Stimulated activated CD8-positive, alpha-beta memory T cell treated with anti-CD3 and anti-CD28 coated beads, Interleukin-7, amount 100 ng/mL, for 4 hours (primary cell): ENCODE data around the gene AGAP1.
"Not testable (repeated sequence)": the region's sequence is repeated elsewhere in the genome, so short reads cannot be mapped to it uniquely, and the experiment has no call there.

ENCODE experiments used
- DNase-seq, 2 donors: peaks; one replicate each; pipeline ENCODE4 v3.0.0-alpha.2; 2020; ENCODE audit warnings: low read depth in 2 of 2

AGAP1 gene

DNA sequence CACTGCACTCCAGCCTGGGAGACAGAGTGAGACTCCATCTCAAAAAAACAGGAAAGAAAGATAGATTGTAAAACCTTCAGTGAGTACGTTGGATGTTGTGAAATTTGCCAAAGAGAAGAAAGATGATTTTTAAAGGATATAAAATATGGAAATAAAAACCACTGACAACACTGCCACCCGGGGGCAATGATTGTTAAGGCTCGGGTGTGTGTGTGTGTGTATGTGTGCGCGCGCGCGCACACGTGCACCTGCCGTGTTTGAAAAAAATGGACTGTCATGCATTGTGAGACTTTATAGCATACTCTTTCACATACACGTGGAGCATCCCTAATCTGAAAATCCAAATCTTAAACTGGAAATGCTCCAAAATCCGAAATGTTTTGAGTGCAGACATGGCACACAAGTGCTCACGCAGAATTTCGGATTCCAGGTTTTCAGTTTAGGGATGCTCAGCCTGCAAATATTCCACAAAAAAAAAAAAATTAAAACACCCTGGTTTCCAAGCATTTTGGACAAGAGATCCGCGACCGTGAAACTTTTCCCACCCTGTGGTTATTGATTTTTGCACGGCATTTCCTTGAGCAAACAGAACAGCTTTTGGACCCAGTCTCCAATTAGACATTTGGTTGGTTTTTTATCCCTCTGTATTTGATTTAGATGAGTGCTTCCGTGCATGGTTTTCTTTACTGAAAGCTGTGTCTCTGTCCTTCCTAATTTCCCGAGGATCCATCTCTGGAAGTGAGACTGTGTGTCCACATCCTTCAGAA lies 269.2 kb downstream of the AGAP1 start:
- DNase-seq = no peak

DNA sequence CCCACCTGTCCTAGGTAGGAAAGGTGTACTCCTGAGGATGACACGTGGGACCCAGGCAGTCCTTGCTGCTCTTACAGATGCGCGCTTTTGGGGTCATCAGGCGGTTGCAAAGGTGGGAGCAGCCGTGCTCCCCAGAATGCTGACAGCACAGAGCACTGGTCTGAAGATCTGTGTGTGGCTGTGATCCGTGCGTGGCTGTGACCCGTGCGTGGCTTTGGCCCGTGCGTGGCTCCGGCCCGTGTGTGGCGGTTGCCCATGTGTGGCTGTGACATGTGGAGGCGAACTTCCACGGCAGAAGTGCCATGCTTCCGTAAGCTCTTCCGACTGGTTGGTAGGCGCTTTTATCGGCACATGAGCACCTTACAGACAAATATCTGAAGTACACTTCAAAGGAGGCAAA lies 270.0 kb downstream of the AGAP1 start:
- no peak for DNase-seq

- not testable (repeated sequence) for DNase-seq
Measured at GRCh38 chr2:235764478-235764877, 270.6 kb downstream of the AGAP1 start.

GRCh38 chr2:235765181-235765820 lies 271.5 kb downstream of the AGAP1 start:
- no peak for DNase-seq

DNA sequence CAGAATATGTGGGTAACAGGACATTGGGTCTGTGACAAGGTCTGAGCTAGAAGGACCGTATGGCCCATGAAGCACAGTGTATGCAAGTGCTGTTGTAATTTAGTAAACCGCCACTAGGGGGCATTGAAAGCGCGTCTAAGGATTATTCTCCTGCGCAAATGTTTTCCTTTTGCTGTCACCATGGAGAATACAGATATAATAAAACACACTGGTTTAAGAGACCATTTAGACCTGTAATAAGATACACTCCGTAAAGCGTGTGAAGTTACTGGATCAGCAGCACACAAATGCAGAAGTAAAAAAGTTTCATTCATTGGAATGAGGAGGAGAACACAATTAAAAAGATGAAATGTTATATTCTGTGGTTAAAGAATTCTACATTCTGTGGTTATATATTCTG lies 272.4 kb downstream of the AGAP1 start:
- peak; percentile 12 to 16 for DNase-seq

DNA sequence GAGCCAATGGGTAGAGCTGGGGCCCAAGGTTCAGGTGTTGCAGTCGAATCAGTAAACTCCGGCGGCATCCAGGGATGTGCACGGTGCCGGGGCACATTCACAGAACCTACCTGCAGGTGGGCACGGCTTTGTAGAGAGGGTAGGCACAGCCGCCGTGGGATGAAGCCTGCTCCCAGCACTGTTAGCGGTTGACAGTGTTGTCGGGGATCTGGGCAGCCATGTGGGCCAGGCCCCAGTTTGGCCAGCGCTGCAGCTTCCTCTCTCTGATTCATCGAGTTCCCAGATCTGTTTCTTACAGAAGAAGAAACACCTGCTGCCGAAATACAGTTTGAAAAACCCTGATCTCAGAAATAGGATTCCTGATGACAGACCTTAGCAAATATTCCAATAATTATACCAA lies 274.8 kb downstream of the AGAP1 start:
- DNase-seq = no peak

GRCh38 chr2:235769046-235769445 lies 275.2 kb downstream of the AGAP1 start:
- no peak for DNase-seq

DNA sequence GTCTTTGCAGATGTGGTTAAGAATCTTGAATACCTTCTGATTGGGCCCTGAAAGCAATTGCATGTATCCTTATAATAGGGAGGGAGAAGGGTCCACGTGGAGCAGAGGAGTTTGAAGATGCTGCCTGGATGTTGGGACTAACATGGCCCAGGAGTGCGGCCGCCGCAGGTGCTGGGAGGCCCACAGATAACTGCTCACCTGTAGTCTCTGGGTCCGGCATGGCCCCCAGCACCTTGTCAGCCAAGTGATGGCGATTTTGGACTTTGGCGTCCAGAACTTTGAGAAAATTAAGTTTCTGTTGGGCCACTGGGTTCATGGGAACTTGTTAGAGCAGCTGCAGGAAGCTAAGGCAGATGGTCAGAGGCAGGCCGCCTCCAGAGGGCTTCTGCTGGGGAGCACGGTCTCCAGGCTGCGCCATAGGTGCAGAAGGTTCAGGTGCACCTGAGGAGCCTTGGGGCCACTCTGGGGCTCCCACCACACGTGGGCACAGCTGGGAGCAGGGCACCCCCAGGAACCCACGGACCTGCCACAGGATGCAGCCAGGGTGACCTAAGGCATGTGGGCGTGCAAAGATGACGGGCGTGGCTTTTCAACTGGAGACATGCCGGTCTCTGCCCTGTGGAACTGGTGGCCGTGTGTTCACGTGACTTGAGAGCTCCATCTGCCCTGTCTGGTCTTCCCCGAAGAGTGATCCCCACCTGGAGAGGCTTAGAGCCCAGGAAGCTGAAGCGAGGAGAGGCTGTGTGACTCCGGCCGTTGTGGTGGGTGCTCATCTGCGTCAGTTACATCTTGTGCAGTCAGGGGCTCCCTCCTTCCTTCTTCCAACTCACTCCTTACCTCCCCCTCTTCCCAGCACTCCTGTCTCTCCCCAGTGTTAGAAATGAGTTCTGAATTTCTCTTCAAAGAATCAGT lies 277.3 kb downstream of the AGAP1 start:
- DNase-seq = no peak

DNA sequence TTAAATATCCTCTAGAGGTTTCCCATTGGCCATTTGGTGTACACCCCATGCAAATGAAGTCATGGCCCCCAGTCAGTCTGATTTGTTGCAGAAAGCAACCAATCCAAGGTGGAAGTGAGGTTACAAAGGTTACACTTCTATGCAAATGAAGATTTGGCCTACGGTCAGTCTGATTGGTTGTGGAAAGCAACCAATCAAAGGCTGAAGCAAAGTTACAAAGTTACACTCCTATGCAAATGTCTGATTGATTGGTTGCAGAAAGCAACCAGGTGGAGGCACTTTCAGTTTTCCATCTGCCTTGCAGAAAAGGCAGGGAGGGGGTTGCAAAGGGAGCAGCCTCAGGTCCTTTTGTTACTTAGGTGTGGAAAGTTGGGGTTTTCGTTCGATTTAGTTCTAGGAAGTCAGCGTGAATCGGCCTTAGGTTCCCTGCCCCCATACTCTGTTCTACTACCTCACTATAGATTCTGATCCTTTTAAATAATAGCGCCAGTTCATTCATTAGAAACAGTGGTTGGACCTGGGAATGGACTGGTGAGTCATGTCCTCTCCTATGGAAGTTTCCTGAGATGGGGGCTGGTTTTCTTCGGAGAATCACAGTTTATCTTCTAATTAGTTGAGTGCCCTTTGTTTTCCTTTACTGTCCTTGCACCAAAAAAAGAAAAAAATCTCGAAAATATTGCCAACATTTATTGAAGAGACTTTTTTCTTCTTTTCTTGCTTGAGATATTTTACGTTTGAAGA lies 279.5 kb downstream of the AGAP1 start:
- no peak for DNase-seq

- DNase-seq = no peak
Measured at GRCh38 chr2:235774153-235774870, 280.5 kb downstream of the AGAP1 start.

- DNase-seq = no peak
Measured at GRCh38 chr2:235776531-235776930, 282.7 kb downstream of the AGAP1 start.

DNA sequence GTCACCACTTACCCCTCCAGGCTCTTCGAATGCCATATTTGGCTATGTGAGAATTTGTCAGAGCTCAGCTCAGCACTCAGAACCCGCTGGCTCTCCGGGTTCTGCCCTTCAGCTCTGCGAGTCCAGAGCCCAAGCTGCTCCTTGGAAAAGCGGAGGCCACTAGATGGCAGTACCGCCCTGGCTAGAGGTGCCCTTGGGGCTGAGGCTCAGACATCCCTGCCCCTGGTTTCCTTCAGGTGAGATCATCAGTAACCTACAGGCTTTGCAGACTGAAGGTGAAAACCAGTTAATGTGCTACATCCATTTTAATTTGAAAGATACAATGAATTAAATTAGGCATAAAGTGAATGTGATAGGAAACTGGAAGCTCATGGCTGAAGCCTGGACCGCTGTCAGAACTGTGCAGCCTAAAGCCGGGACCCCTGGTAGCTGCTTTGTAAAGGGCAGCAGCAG lies 285.6 kb downstream of the AGAP1 start:
- peak; percentile 8 to 10 for DNase-seq

DNA sequence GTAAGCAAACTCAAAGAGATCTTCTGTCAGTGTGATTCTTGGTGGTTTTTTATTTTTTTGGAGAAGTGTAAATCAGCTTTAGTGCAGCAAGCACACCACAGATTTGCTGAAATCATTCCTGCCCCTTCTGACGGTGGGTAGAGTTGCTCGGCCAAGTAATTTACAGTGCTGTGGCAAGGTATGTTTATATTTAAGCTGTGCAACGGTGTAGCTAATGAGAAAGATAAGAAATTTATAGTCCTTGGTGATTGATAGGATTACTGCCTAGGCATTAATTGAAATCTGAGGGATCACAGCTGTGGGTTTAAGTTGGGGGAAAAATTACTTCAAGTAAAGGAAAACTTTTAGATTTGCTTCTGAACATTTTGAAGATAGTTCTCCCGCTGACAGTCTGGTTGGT lies 286.6 kb downstream of the AGAP1 start:
- no peak for DNase-seq

DNA sequence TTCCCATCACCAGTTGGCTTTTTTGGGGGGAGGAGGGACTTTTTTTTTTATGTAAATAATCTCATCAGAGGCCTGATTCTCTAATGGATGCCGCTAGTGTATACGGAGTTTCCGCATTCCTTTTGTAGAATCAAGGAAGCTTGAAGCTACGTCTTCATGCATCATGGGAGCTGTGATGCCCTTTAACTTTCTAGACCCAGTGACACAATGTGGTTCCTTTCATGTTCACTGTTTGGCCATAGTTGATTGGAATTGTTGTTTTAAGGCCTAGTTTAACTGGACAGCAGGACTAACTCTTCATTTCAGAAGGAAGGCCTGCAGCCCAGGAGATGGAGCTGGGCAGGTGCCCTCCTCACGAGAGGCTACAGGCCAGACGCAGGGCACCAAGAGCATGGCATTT lies 287.9 kb downstream of the AGAP1 start:
- DNase-seq = no peak

DNA sequence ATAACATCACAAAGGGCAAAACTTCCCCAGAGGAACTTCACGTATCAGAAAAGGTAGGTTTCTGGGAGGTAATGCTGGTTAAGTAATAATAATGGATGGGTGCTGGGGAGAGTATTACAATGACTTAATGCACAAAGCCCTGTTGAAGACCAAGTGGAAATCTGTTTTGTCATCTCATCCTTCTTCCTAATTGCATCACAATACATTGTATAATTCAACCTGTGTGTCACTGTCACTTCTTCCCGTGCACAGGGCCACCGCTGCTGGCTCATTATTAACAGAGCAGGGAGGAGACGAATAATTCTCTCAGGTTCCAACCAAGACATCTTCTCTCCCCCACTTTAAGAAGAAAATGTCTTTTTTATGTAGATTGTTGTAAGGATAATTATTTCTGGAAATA lies 290.9 kb downstream of the AGAP1 start:
- DNase-seq = no peak

DNA sequence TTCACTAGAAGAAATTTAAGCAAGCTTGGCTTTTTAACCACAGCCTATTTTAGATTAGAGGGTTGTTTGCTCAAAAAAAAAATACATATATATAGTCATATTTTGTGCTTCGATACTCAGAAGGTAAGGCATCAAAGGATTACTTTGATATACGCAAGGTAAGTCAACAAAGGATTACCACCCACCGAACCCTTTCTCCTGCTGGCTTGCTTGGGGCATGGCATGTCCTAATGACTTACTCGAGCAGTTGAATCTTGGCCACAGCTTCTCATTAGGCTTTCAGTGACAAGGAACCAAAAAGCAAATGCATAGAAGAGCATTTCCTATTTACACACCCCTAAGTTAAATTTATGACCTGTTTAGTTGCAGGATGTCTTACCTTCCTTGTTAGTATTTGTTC lies 295.7 kb downstream of the AGAP1 start:
- no peak for DNase-seq

- DNase-seq = no peak
Measured at GRCh38 chr2:235793163-235793752, 299.4 kb downstream of the AGAP1 start.

DNA sequence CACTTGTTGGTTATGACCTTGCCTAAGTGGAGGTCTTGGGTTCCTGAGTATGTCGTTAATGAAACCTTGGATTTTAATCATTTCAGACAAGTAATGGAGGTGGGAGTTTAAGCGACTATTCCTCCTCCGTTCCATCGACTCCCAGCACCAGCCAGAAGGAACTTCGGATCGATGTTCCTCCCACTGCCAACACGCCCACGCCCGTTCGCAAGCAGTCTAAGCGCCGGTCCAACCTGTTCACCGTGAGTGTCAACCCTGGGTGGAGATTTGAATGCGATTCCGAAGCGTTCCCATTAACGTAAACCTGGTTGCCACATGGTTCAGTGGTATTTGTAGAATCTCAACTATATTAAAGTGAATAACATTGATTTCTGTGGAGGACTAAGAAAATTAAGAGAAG lies 305.4 kb downstream of the AGAP1 start:
- DNase-seq = no peak

DNA sequence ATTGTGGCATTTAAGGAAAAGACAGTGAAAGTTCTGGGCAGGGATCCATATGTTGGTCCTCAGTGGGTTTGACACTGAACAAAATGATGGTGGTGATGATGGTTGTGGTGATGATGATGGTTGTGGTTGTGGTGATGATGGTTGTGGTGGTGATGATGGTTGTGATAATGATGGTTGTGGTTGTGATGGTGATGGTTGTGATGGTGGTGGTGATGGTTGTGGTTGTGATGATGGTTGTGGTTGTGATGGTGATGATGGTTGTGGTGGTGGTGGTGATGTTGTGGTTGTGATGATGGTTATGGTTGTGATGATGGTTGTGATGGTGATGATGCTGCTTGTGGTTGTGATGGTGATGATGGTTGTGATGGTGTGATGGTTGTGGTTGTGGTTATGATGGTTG lies 308.7 kb downstream of the AGAP1 start:
- no peak for DNase-seq

GRCh38 chr2:235803028-235803427 lies 309.2 kb downstream of the AGAP1 start:
- DNase-seq = no peak

DNA sequence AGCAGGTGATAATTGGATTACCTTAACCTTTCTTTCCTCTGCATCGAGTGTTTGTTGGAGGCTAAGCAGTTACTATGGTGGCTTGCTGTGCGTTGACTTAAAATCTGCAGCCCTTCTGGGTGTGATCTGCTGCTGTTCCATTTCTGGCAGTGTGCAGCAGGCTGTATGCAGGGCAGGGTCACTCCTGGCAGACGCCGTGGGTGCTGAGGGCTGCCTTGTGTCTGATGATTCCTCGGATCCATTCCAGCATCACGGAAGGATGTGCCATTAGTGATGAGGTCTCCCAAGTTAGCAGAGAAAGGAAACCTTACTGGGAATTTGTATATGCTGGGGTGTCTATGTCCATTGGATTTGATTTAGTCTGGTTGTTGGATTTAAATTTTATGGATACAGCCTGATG lies 310.8 kb downstream of the AGAP1 start:
- no peak for DNase-seq
